Neuron (in vitro differentiated cells): Measurements from ENCODE around the gene TREML1.

Experiments used
- H2AFZ ChIP-seq: one replicate; pipeline ENCODE4 v1.6.1; 2013; ENCODE audit warnings: low read depth, mild to moderate bottlenecking, inconsistent platforms, low read length, moderate library complexity
- H3K27me3 ChIP-seq: one replicate; pipeline ENCODE4 v1.6.1; 2013; ENCODE audit warnings: low read length; ENCODE audit not compliant: insufficient read depth
- H3K36me3 ChIP-seq: one replicate; pipeline ENCODE4 v1.6.1; 2013; ENCODE audit warnings: low read length; ENCODE audit not compliant: insufficient read depth
- H3K4me1 ChIP-seq: one replicate; pipeline ENCODE4 v1.6.1; 2013; ENCODE audit warnings: low read length; ENCODE audit not compliant: insufficient read depth
- H3K4me3 ChIP-seq: 2 replicates; pipeline ENCODE4 v1.5.1; 2013; ENCODE audit warnings: mild to moderate bottlenecking, low read length, moderate library complexity
- H3K9me3 ChIP-seq: one replicate; pipeline ENCODE4 v1.6.1; 2013; ENCODE audit warnings: low read length

TREML1 gene, protein sequence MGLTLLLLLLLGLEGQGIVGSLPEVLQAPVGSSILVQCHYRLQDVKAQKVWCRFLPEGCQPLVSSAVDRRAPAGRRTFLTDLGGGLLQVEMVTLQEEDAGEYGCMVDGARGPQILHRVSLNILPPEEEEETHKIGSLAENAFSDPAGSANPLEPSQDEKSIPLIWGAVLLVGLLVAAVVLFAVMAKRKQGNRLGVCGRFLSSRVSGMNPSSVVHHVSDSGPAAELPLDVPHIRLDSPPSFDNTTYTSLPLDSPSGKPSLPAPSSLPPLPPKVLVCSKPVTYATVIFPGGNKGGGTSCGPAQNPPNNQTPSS

DNA sequence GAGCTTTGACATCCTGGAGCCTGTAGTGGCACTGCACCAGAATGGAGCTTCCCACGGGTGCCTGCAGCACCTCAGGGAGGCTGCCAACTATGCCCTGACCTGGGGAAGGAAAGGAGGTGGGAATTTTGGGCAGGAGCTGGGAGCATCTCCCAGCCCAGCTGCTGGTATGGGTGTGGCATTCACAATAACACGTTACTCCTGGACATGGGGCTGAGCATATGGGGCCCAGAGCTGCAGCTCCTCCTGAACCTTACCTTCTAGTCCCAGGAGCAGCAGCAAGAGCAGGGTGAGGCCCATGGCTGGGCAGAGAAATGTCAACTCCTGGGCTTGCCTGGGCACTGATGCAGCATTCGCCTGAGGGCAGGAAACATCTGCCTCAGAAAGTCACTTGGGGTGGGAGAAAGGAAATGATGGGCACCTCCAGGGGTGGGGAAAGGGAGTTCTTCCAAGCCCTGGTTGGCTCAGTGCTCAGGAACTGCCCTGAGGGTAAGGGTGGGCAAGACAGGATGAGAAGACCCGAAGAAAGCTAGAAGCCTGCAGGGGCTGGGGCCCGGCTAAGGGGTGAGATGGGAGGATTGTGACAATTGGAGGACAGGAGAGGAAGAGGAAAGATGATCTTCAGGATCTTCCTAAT is at the start of gene TREML1:
TREML1 (minus strand) TSS at position 356 of the 634 bp plus-strand sequence; CDS start at position 297, 59 bp downstream.
- Histone ChIP-seq H3K4me1 (no peaks in the 10 kb centered on the region), H3K27me3 (peaks cover 7% of the 10 kb centered on the region), H3K4me3 (no peak within 1 kb of the TSS), H2AFZ (no peak within 1 kb of the TSS), H3K36me3 (no peaks in the 10 kb centered on the region), H3K9me3 (no peaks in the 10 kb centered on the region)

DNA sequence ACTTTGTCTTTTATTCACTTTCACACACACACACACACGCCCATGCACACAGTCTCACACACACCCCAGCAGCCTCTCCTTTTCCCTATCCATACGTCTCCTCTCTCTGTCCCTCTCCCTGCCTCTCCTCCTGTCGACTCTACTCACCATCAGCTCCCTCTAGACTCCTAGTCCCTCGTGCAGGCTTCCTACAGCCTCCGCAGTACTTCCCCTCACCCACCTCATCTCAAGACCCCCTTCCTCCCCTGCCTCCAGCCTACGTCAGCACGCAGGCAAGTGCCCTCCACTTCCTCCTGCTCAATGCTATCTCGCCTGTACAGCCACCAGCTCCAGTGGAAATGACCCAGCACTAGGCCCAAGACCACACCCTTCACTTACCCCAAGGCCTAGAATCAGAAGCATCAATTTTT is 47.6 kb upstream of the TREML1 start:
- no peaks in the 10 kb centered on the region for H3K9me3 ChIP-seq
- H3K36me3 ChIP-seq, result no peaks in the 10 kb centered on the region
- H3K27me3 ChIP-seq, result no peaks in the 10 kb centered on the region
- H3K4me1 ChIP-seq, result peaks cover 4% of the 10 kb centered on the region
- H2AFZ ChIP-seq, result no peak overlapping the region
- no peak overlapping the region for H3K4me3 ChIP-seq

DNA sequence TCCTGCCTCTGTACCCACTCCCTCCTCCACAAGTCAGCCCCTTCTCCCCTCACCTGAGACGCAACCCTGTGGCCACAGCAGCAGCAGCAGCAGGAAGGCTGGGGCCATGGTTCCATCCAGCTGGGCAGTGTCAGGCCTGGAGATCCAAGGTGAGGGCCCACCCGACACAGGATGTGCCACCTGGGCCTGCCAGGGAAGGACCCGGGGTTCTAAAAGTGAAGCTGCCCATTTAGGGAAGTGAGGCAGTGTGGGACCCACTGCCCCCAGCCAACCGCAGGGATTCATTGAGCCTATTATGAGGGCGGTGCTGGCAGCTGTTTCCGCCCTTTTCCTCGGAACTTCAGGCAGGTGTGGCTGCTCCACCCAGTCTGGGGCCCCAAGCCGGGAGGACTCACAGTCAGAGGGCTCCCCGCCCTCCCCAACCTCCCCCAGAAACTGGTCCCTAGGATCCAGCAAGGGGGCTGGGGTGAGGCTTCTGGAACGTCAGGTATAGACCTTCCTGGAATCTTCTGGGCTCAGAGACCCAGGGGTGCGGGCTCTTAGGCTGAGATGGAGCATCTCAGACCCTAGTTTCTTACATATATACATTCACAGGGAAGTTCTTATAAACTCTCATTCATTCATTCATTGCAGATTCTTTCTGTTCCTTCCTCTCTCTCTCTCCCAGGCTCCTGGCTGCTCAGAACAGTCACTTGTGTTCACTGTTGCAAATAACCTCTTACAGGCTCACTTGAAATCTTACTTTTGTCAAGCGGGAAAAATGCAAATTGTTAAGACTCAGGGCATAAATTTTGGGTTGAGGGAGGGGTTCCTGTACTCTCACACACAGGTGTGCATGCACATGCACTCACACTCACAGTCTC is 47.0 kb upstream of the TREML1 start, which contains the start of gene TREML2:
TREML2 (minus strand) TSS at position 249 of the 863 bp plus-strand sequence; CDS start at position 108, 141 bp downstream.
- no peak within 1 kb of the TSS for H3K4me3 ChIP-seq
- H3K9me3 ChIP-seq, result no peaks in the 10 kb centered on the region
- H3K36me3 ChIP-seq, result no peaks in the 10 kb centered on the region
- H3K27me3 ChIP-seq, result no peaks in the 10 kb centered on the region
- no peak within 1 kb of the TSS for H2AFZ ChIP-seq
- peaks cover 4% of the 10 kb centered on the region for H3K4me1 ChIP-seq

DNA sequence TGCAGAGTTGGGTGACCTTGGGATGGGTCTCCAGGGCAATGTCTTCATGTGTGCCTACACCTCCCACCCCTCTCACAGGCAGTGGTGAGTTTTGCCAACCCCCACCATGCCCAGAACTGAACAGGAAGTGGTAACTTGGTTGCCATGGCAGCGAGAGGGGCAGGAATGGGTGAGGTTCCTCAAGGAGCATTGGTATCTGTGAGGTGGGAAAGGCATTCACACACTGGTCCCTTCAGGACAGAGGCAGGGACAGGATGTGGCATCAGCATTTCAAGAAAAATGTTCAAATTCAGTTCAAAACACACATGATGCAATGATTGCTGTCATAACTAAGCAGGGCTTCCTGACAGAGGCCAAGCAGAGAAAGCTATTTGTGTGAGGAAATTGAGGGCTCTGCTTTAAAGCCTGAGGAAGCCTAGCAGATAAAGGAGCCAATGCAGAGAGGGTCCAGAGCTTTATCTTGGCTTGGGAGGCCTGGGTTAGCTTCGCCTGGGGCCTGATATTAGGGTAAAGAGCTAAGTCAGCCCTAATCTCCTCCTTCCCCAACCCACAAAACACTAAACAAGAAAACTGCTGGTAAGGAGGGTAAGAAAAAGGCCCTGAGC is 46.3 kb upstream of the TREML1 start:
- Histone ChIP-seq H3K4me3 (no peak overlapping the region), H3K36me3 (no peaks in the 10 kb centered on the region), H3K27me3 (peaks cover 3% of the 10 kb centered on the region), H3K9me3 (no peaks in the 10 kb centered on the region), H2AFZ (no peak overlapping the region), H3K4me1 (peaks cover 4% of the 10 kb centered on the region)

DNA sequence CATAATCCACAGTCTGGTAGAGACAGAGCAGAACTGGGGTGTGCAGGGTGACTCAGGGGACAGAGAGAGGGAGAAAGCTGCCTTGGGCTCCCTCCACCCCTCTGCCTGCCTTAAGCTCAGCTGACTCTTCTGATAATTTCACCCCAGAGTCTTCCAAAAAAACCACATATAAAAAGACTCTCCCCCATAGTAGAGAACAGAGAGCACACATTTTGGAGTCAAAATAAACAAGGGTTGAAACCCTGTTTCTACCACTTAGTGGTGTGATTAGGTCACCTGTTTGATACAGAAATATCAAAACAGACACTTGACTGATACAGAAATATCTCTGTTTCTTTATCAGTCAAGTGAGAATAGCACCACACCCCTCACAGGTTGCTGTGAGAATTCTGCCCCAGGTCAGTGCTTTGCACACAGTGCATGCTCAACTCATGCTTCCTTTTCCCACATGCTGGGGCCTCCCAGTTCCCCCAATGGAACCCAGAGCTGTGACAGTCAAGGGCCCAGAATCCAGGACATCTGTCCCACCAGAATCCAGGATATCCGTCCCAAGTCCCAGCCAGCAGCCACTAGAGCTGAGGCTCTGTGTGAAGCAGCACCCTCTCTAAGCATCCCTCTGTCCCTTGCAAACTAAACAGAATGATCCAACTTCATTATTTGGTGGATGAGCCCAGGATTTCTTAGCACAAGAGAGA is 45.6 kb upstream of the TREML1 start:
- Histone ChIP-seq H3K36me3 (no peaks in the 10 kb centered on the region), H3K27me3 (peaks cover 7% of the 10 kb centered on the region), H3K4me1 (peaks cover 4% of the 10 kb centered on the region), H3K4me3 (no peak overlapping the region), H3K9me3 (no peaks in the 10 kb centered on the region), H2AFZ (no peak overlapping the region)

DNA sequence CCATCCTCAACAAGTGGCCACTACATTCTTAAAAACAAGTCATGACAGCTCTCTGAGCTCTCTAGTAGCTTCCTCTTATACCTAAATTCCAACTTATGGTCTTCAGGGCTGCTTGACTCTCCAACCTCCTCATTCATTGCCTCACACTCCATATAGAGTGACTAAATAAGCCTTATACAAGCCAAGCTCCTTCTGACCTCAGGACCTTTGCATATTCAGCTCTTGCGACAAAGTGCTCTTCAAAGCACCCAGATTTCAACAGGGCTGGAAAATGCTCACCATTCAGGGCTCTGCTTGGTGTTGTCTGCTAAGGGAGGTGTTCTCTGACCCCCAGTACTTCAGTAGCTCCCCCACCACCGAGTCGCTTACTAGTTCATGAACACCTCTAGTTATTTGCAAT is 43.1 kb upstream of the TREML1 start:
- H3K9me3 ChIP-seq, result no peaks in the 10 kb centered on the region
- H2AFZ ChIP-seq, result no peak overlapping the region
- no peak overlapping the region for H3K4me3 ChIP-seq
- H3K36me3 ChIP-seq, result no peaks in the 10 kb centered on the region
- H3K27me3 ChIP-seq, result peaks cover 9% of the 10 kb centered on the region
- peaks cover 4% of the 10 kb centered on the region for H3K4me1 ChIP-seq

DNA sequence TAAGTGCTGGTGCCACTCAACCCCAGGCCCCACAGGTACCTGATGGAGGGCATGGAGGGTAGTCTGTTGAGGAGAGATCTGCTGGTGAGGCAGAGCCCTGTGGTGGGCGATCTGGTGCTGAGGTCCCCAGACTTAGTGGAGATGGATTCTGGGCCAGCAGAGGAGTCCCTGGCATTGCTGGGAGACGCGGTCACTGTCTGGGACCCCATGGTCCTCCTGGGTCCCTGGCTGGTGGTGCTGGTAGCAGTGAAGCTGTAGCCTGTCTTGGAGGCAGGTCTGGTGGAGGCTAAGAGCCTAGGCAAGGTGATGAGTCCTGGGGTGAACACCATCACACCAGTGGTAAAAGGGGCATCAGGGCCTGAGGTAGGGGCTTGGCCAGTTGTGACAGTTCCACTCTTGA is 40.2 kb upstream of the TREML1 start:
- Histone ChIP-seq H3K27me3 (peaks cover 9% of the 10 kb centered on the region), H3K9me3 (peaks cover 2% of the 10 kb centered on the region), H3K36me3 (no peaks in the 10 kb centered on the region), H3K4me3 (no peak overlapping the region), H2AFZ (no peak overlapping the region), H3K4me1 (no peaks in the 10 kb centered on the region)

DNA sequence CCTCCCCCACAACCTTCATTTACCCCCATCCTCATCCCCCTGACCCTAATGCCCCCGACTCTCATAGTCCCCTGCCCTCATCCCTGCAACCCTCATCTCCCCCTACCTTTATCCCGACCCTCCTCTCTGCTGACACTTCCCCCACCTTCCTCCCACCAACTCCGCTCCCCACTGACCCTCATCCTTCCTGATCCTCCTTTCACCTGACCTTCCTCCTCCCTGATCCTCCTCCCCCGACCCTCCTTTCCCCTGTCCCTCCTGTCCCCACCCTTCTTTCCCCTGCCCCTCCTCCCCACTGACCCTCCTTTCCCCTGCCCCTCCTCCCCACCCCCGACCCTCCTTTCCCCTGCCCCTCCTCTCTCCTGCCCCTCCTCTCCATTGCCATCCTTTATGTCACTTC is 39.7 kb upstream of the TREML1 start:
- H3K4me1 ChIP-seq, result no peaks in the 10 kb centered on the region
- H3K27me3 ChIP-seq, result peaks cover 9% of the 10 kb centered on the region
- peaks cover 2% of the 10 kb centered on the region for H3K9me3 ChIP-seq
- no peaks in the 10 kb centered on the region for H3K36me3 ChIP-seq
- no peak overlapping the region for H2AFZ ChIP-seq
- H3K4me3 ChIP-seq, result no peak overlapping the region

DNA sequence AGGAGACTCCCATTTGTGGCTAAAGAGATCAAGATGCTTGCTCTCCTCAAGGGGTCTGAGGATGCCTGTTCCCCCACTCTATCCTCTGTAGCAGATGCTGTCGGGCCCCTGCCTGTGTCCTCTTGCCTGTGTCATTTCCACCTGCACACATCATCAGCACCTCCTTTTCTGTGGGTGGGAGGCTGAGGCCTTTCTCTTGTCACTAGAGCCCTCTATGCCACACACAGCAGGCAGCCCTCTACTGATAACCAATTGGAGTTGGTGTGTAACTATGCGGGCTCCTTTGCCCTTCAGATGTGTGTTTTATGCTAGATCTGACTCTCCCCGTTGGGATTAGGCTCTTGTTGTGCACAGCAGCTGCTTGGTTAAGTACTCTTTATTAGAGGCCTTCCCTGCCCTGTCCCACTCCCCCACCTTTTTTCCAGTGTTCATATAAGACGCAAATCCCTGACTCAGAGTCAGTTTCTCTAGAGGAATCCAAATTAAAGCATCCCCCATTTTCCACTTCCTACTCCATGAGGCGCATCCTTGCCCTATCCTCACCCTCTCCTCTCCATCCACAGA is 39.1 kb upstream of the TREML1 start:
- peaks cover 9% of the 10 kb centered on the region for H3K27me3 ChIP-seq
- no peaks in the 10 kb centered on the region for H3K36me3 ChIP-seq
- H3K9me3 ChIP-seq, result peaks cover 2% of the 10 kb centered on the region
- H3K4me3 ChIP-seq, result no peak overlapping the region
- H3K4me1 ChIP-seq, result peaks cover 3% of the 10 kb centered on the region
- no peak overlapping the region for H2AFZ ChIP-seq

DNA sequence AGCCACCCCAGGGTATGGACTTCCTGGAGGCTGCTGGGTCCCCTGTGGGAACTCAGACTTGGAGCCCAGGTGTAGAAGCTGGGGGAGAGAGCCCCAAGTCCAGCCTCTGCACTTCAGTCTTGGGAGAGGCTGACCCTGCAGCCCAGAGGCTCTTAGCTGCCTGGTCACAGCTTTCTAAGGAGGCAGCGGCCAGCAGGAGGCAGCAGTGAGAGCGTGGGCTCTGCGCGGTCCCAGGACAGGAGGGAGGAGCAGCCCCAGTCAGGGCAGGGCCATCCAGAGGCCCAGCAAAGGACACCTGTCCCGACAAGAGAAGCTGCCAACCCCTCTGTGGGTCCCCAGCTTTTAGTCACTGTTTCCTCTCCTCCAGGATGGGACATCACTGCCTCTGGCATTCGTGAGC is 37.4 kb upstream of the TREML1 start:
- H2AFZ ChIP-seq, result no peak overlapping the region
- H3K36me3 ChIP-seq, result no peaks in the 10 kb centered on the region
- no peak overlapping the region for H3K4me3 ChIP-seq
- H3K9me3 ChIP-seq, result peaks cover 2% of the 10 kb centered on the region
- peaks cover 3% of the 10 kb centered on the region for H3K4me1 ChIP-seq
- peaks cover 9% of the 10 kb centered on the region for H3K27me3 ChIP-seq

DNA sequence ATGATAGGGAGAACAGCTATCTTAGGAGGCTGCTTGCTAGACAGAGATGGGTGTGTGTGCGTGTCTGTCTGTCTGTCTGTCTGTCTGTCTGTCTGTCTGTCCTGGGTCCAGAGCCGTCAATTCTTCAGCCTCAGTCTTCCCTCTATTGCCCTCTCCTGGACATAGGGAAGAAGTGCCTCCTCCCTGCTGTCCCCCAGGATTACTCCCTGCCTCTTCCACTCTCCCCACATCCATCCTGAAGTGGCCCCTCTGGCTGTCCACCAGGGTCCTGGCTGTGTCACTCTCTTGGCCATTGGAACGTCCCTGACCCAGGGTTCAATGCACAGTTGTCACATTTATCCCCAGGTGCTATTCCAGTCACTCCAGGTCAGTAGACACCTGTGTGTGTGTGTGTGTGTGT is 36.6 kb upstream of the TREML1 start:
- Histone ChIP-seq H3K9me3 (peaks cover 2% of the 10 kb centered on the region), H3K36me3 (no peaks in the 10 kb centered on the region), H3K27me3 (peaks cover 15% of the 10 kb centered on the region), H3K4me3 (no peak overlapping the region), H3K4me1 (peaks cover 3% of the 10 kb centered on the region), H2AFZ (no peak overlapping the region)

DNA sequence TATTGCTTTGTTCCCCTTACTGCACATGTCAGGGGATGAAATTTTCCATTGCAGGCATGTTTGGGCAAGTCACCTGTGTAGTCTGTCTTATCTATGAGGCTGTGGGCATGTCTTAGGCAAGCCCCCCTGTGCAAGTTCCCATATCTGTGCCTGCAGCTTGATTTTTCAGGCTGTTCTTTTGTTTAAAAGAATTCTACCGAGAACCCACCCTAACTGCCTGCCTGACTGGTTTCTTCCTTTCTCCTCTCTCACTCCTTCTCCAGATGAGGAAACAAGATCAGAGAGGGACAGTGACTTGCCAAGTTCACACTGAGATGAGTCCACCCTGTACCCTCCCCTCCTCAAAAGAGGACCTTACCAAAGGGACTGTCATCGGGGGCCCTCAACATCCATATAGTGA is 35.8 kb upstream of the TREML1 start:
- Histone ChIP-seq H3K9me3 (peaks cover 2% of the 10 kb centered on the region), H3K4me3 (no peak overlapping the region), H3K27me3 (peaks cover 10% of the 10 kb centered on the region), H2AFZ (no peak overlapping the region), H3K36me3 (no peaks in the 10 kb centered on the region), H3K4me1 (peaks cover 3% of the 10 kb centered on the region)
